Suprapubic skin (tissue), 4 donors: ENCODE results near the gene VSIR. TPM values are rescaled to one million over a fixed set of nuclear protein-coding genes. Genes with fewer than 3 reads are reported as not detected.

Experiments
- DNase-seq, 2 donors: peaks; one replicate each; pipeline ENCODE4 v3.0.0-alpha.2; 2019; ENCODE audit warnings: low spot score in 2 of 2
- H3K27ac ChIP-seq: fragments of 200-600 bp; sonication (generic); one replicate; pipeline ENCODE4 v1.5.1; 2019
- H3K27me3 ChIP-seq: fragments of 200-600 bp; sonication (generic); one replicate; pipeline ENCODE4 v1.5.1; 2019
- H3K36me3 ChIP-seq: fragments of 200-600 bp; sonication (generic); one replicate; pipeline ENCODE4 v1.5.1; 2019
- H3K4me1 ChIP-seq: fragments of 200-600 bp; sonication (generic); one replicate; pipeline ENCODE4 v1.5.1; 2019
- H3K4me3 ChIP-seq: fragments of 200-600 bp; sonication (generic); one replicate; pipeline ENCODE4 v1.5.1; 2019; ENCODE audit warnings: mild to moderate bottlenecking
- H3K9me3 ChIP-seq: fragments of 200-600 bp; sonication (generic); one replicate; pipeline ENCODE4 v1.5.1; 2019
- EP300 ChIP-seq: sonication (generic); formaldehyde crosslinking; IDR thresholded peaks from one replicate; pipeline ENCODE4 v1.6.1; 2017; ENCODE audit warnings: antibody characterized with exemption
- POLR2A ChIP-seq, 2 donors: fragments of 450-650 bp; IDR thresholded peaks; one replicate each; pipeline ENCODE4 v1.6.1; 2017; ENCODE audit warnings: antibody characterized with exemption in 2 of 2, mild to moderate bottlenecking in 2 of 2, moderate library complexity in 2 of 2
- POLR2AphosphoS5 ChIP-seq, 3 donors: sonication (generic); formaldehyde crosslinking; IDR thresholded peaks; one replicate each; pipeline ENCODE4 v1.6.1; 2017; ENCODE audit warnings: antibody characterized with exemption in 3 of 3
- WGBS: methylation state at CpG from one replicate; pipeline ENCODE4 v1.1.5; 2018; 5-methylcytosine and 5-hydroxymethylcytosine counted together
- total RNA-seq, 4 donors: library from RNA; depleted of rRNA; stranded (reverse); fragments of >200 nt; gene quantifications; one replicate each; pipeline ENCODE4 v1.1.0, GENCODE V29; 2016
- TF ChIP-seq, protein P1 (sequence below), 2 donors: fragments of 200-600 bp in 1 of 2; fragments of 450-650 bp in 1 of 2; sonication (generic) in 1 of 2; IDR thresholded peaks; one replicate each; pipeline ENCODE4 v1.5.1; 2016 to 2019; ENCODE audit warnings: antibody characterized with exemption in 2 of 2, mild to moderate bottlenecking in 1 of 2, moderate library complexity in 1 of 2

The VSIR gene
- total RNA-seq, 4 donors from 2014 or later, result 16.3 to 50.7 (median 33.6) TPM

DNA sequence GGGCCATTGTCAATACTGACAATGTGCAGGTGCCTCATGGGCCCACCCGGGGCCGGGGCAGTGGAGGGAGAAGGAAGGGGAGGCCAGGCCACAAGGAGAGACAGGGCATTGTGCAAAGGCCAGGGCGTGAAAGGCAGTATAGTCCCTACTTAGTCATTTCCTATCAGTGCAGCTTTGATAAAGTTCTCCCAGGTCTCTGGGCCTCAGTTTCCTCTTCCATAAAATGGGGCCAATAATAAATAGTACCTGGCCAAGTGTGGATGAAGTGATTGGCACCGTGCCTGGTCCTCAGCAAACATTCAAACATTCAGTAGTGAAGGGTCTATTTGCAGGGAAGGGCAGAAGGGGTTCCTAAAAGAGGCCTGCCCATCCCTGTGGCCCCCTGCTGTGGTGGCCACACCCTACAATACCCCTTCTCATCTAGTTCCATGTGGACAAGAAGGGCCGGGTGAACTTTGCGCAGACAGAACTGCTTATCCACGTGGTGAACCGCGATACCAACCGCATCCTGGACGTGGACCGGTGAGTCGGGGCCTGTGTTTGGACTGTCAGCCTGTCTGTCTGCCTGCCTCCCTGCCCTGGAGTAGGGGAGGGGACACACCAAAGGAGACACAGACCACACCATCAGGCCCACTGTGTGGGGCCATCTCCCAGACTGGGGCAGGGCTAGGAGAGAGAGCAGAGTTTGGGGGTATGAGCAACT lies 36.9 kb upstream of the VSIR start:
- 94% methylated on average over 12 of the region's 13 CpGs for WGBS
- Histone ChIP-seq H3K4me1 (peaks cover 6% of the 10 kb centered on the region), H3K36me3 (peaks cover 5% of the 10 kb centered on the region), H3K9me3 (no peaks in the 10 kb centered on the region), H3K27me3 (no peaks in the 10 kb centered on the region), H3K27ac (no peak overlapping the region), H3K4me3 (no peak overlapping the region)
- DNase-seq, result no peak
- TF ChIP-seq EP300, result no peak
- no peak for TF ChIP-seq POLR2AphosphoS5 (IDR thresholded peaks at IDR 0.05)
- TF ChIP-seq, protein P1, sequence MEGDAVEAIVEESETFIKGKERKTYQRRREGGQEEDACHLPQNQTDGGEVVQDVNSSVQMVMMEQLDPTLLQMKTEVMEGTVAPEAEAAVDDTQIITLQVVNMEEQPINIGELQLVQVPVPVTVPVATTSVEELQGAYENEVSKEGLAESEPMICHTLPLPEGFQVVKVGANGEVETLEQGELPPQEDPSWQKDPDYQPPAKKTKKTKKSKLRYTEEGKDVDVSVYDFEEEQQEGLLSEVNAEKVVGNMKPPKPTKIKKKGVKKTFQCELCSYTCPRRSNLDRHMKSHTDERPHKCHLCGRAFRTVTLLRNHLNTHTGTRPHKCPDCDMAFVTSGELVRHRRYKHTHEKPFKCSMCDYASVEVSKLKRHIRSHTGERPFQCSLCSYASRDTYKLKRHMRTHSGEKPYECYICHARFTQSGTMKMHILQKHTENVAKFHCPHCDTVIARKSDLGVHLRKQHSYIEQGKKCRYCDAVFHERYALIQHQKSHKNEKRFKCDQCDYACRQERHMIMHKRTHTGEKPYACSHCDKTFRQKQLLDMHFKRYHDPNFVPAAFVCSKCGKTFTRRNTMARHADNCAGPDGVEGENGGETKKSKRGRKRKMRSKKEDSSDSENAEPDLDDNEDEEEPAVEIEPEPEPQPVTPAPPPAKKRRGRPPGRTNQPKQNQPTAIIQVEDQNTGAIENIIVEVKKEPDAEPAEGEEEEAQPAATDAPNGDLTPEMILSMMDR (IDR thresholded peaks at IDR 0.05), result no peak
- no peak for TF ChIP-seq POLR2A (IDR thresholded peaks at IDR 0.05)

DNA sequence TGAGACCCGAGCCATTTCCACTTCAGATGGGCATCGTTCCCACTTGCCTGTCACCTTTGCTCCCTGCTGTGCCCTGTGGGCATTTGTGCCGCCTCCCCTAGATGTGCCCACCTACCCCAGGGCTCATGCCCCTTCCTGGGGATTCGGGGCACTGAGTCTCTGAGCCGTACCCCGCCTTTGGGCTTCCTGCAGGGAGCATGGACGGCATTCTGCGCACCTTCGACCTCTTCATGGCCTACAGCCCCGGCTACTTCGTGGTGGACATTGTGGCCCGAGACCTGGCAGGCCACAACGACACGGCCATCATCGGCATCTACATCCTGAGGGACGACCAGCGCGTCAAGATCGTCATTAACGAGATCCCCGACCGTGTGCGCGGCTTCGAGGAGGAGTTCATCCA lies 36.3 kb upstream of the VSIR start:
- 92% methylated on average over 24 of the region's 25 CpGs for WGBS
- no peaks in the 10 kb centered on the region for H3K27me3 ChIP-seq
- no peak overlapping the region for H3K27ac ChIP-seq
- no peaks in the 10 kb centered on the region for H3K36me3 ChIP-seq
- no peak for DNase-seq
- no peak overlapping the region for H3K4me3 ChIP-seq
- H3K4me1 ChIP-seq, result peaks cover 6% of the 10 kb centered on the region
- no peaks in the 10 kb centered on the region for H3K9me3 ChIP-seq
- TF ChIP-seq POLR2A (IDR thresholded peaks at IDR 0.05) (no peak), EP300 (no peak), POLR2AphosphoS5 (IDR thresholded peaks at IDR 0.05) (no peak)
- TF ChIP-seq, protein P1 (IDR thresholded peaks at IDR 0.05), result no peak

DNA sequence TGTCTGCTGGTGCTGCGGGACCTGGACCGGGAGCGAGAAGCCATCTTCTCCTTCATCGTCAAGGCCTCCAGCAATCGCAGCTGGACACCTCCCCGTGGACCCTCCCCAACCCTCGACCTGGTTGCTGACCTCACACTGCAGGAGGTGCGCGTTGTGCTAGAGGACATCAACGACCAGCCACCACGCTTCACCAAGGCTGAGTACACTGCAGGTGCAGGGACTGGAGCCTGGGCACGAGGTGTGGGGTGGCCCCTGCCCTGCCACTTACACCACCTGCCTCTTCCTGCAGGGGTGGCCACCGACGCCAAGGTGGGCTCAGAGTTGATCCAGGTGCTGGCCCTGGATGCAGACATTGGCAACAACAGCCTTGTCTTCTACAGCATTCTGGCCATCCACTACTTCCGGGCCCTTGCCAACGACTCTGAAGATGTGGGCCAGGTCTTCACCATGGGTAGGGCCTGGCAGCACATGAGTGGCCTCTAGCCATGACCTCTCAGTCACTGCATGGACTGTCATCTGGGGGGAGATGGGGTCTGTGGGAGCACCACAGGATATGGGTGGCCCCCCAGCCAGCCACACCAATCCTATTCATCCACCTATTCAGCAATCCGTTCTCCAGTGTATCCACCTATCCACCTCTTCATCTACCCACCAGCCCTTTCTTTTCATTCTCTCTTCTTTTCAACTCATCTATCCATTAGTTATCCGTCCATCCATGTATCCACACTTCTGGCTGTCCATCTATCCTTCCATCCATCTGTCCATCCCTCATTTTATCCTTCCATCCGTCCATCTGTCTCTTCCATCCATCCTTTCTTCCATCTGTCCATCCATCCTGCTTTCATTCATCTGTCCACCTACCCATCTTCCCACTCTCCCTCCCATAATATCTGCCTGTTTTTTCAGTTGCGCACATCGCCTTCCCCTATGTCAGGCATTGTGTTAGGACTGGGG lies 34.5 kb upstream of the VSIR start:
- no peak for TF ChIP-seq POLR2AphosphoS5 (IDR thresholded peaks at IDR 0.05)
- TF ChIP-seq POLR2A (IDR thresholded peaks at IDR 0.05), result no peak
- TF ChIP-seq, protein P1 (IDR thresholded peaks at IDR 0.05), result no peak
- no peak for TF ChIP-seq EP300
- 96% methylated on average over 19 of the region's 21 CpGs for WGBS
- H3K27ac ChIP-seq, result no peak overlapping the region

DNA sequence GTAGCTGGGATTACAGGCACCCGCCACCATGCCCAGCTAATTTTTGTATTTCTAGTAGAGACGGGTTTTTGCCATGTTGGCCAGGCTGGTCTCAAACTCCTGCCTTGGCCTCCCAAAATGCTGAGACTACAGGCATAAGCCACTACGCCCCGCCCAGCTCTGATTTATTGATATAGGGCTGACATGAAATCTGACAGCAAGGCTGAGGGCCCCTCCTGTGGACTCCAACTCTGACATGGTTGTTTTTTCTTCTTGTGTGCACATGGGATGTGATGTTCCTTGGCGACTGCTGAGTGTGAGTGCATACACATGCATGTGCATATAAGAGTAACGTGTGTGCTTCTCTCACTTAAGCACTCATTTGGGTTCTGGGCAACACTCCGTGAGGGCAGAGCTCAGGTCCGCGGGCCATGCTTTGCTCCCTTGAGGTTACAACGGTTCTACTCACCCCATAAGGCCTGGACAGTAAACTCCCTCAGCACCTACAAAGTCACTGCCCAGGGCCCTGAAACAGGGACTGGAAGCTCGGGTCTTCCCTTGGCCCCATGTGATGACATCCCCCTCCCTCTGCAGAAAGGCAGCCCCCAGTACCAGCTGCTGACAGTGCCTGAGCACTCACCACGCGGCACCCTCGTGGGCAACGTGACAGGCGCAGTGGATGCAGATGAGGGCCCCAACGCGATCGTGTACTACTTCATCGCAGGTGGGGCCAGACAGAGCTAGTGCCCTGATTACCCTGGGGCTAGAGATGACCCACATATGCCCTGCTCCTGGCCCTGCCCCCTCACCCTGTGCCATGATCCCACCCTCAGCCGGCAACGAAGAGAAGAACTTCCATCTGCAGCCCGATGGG lies 33.6 kb upstream of the VSIR start:
- Histone ChIP-seq H3K27ac (no peak overlapping the region), H3K4me1 (peaks cover 6% of the 10 kb centered on the region), H3K4me3 (no peak overlapping the region), H3K27me3 (no peaks in the 10 kb centered on the region), H3K9me3 (no peaks in the 10 kb centered on the region), H3K36me3 (no peaks in the 10 kb centered on the region)
- no peak for DNase-seq
- TF ChIP-seq POLR2A (IDR thresholded peaks at IDR 0.05), result no peak
- no peak for TF ChIP-seq EP300
- TF ChIP-seq, protein P1 (IDR thresholded peaks at IDR 0.05), result no peak
- no peak for TF ChIP-seq POLR2AphosphoS5 (IDR thresholded peaks at IDR 0.05)
- 92% methylated on average over 17 of the region's 23 CpGs for WGBS

More for the DNA sequence above, 34.5 kb upstream of the VSIR start:
- Histone ChIP-seq H3K27me3 (no peaks in the 10 kb centered on the region), H3K36me3 (no peaks in the 10 kb centered on the region), H3K4me3 (no peak overlapping the region), H3K4me1 (peaks cover 6% of the 10 kb centered on the region), H3K9me3 (no peaks in the 10 kb centered on the region)
- peak in 1 of 2 donors; percentile 74 for DNase-seq
